22Rv1 (cell line): ENCODE measurements around the gene LRPAP1.

Experiments used
- H3K27ac ChIP-seq: fragments of 450-650 bp; 2 replicates; pipeline ENCODE4 v1.5.1; 2017
- CTCF ChIP-seq: fragments of 450-650 bp; IDR thresholded peaks from 2 replicates; pipeline ENCODE4 v1.5.1; 2017; ENCODE audit warnings: mild to moderate bottlenecking
- ZFX ChIP-seq: fragments of 450-650 bp; IDR thresholded peaks from 2 replicates; pipeline ENCODE4 v1.6.1; 2017; ENCODE audit warnings: antibody characterized with exemption, borderline replicate concordance

The LRPAP1 gene

GRCh38 chr4:3510481-3510880 is 21.7 kb downstream of the LRPAP1 start:
- TF ChIP-seq CTCF (no peak), ZFX (no peak)
- H3K27ac ChIP-seq = no peak overlapping the region

- H3K27ac ChIP-seq = no peak overlapping the region
- TF ChIP-seq CTCF (no peak), ZFX (no peak)
Observed at GRCh38 chr4:3508542-3508941, 23.7 kb downstream of the LRPAP1 start.

- H3K27ac ChIP-seq = no peak overlapping the region
- TF ChIP-seq CTCF (no peak), ZFX (no peak)
Observed at GRCh38 chr4:3505231-3505630, 27.0 kb downstream of the LRPAP1 start.

DNA sequence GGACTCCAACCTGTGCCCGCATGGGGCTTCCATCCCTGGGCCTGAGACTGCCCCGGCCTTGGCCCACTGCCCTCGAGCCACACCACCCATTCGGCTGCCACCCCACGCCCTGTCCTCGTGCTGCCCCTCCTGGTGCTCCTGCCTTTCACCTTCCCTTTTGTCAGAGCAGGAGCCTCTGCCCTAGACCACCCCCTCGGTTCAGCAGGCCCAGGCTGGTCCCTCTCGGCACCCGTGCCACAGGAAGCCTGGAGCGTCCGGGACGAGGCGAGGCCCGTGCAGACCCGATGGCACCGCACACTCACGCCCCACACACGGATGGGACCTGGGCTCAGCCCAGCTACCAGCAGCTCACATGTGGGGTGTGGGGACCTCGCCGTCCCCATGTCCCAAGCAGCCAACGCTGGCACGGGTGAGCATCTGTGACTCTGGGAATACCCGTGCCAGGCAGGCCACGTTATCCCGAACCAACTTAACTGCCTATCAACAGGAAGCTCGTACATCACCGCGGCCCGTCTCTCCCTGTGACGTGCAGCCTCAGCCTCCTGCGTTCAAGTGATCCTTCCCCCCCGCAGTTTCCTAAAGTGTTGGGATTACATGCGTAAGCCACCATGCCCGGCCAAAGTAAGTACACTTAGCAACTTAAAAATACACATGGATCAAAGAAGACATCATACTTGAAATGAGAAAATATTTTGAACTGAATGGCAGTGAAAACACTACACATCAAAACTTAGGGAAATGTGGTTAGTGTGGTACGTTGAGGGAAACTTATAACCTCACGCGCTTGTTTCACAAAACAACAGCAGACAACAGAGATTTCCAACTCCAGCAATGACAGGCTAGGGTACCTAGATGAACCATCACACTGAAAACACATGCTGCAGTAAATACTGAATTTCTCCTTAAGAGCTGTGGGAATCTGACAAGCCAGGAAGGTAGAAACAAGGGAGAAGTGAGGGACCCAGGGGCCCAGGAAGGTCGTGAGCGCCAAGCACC is 29.0 kb downstream of the LRPAP1 start:
- no peak overlapping the region for H3K27ac ChIP-seq
- TF ChIP-seq CTCF (no peak), ZFX (no peak)

- no peak overlapping the region for H3K27ac ChIP-seq
- TF ChIP-seq CTCF (no peak), ZFX (no peak)
Observed at GRCh38 chr4:3501825-3502425, 30.3 kb downstream of the LRPAP1 start.

GRCh38 chr4:3501126-3501824 is 30.9 kb downstream of the LRPAP1 start:
- TF ChIP-seq ZFX (no peak), CTCF (no peak)
- H3K27ac ChIP-seq = no peak overlapping the region
